NB4 (cell line): ENCODE results near the gene EPHA4.

Experiments
- CTCF ChIP-seq: IDR thresholded peaks from one replicate; pipeline ENCODE4 v1.5.1; 2012; ENCODE audit warnings: low read depth, low read length
- MYC ChIP-seq: IDR thresholded peaks from 2 replicates; pipeline ENCODE4 v1.6.1; 2011; ENCODE audit warnings: low read depth, low read length
- POLR2A ChIP-seq: IDR thresholded peaks from 2 replicates; pipeline ENCODE4 v1.6.1; 2011; ENCODE audit warnings: mild to moderate bottlenecking; ENCODE audit not compliant: insufficient read length; ENCODE audit errors: extremely low read depth

- TF ChIP-seq CTCF = no peak
- no peak for TF ChIP-seq POLR2A
- TF ChIP-seq MYC = no peak
Observed at GRCh38 chr2:221448057-221448843, 123.9 kb downstream of the EPHA4 start.
